Transverse colon (tissue), 4 donors: ENCODE measurements around the gene NHLRC4. TPM values are rescaled to one million over a fixed set of nuclear protein-coding genes. Genes with fewer than 3 reads are reported as not detected.

Source experiments
- DNase-seq: peaks from one replicate; pipeline ENCODE4 v3.0.0-alpha.2; 2019
- H3K27ac ChIP-seq, 4 donors: fragments of 200-600 bp; sonication (generic); 2 replicates each; pipeline ENCODE4 v1.5.1; 2016 to 2018; ENCODE audit warnings: inconsistent platforms in 4 of 4
- H3K27me3 ChIP-seq: fragments of 200-600 bp; sonication (generic); 2 replicates; pipeline ENCODE4 v1.5.1; 2017; ENCODE audit warnings: inconsistent platforms
- H3K36me3 ChIP-seq, 4 donors: fragments of 200-600 bp; sonication (generic); 2 replicates each; pipeline ENCODE4 v1.5.1; 2017 to 2019; ENCODE audit warnings: inconsistent platforms in 4 of 4
- H3K4me1 ChIP-seq, 4 donors: fragments of 200-600 bp; sonication (generic); 2 replicates each; pipeline ENCODE4 v1.5.1; 2017 to 2020; ENCODE audit warnings: inconsistent platforms in 4 of 4
- H3K4me3 ChIP-seq, 4 donors: fragments of 200-600 bp; sonication (generic); 1 replicate in 1 of 4; 2 replicates in 3 of 4; pipeline versions ENCODE4 v1.5.1 to v1.6.1; 2017 to 2019; ENCODE audit warnings: inconsistent platforms in 4 of 4
- H3K9me3 ChIP-seq, 2 donors: fragments of 200-600 bp; sonication (generic); 2 replicates each; pipeline ENCODE4 v1.5.1; 2017 to 2019; ENCODE audit warnings: inconsistent platforms in 2 of 2
- CTCF ChIP-seq, 5 experiments: fragments of 200-600 bp in 3 of 5; fragments of 450-650 bp in 2 of 5; sonication (generic) in 3 of 5; IDR thresholded peaks; 1 replicate in 2 of 5; 2 replicates in 3 of 5; pipeline ENCODE4 v1.5.1; 2016 to 2017; ENCODE audit warnings: antibody characterized with exemption in 5 of 5, inconsistent platforms in 3 of 5, mild to moderate bottlenecking in 2 of 5, moderate library complexity in 1 of 5
- EP300 ChIP-seq: sonication (generic); formaldehyde crosslinking; IDR thresholded peaks from one replicate; pipeline ENCODE4 v1.6.1; 2017; ENCODE audit warnings: antibody characterized with exemption, low read depth
- POLR2A ChIP-seq: fragments of 450-650 bp; IDR thresholded peaks from one replicate; pipeline ENCODE4 v1.6.1; 2016; ENCODE audit warnings: antibody characterized with exemption, mild to moderate bottlenecking, moderate library complexity
- POLR2AphosphoS5 ChIP-seq, 3 donors: sonication (generic); formaldehyde crosslinking; IDR thresholded peaks; one replicate each; pipeline ENCODE4 v1.6.1; 2016; ENCODE audit warnings: antibody characterized with exemption in 3 of 3
- WGBS, 2 donors: methylation state at CpG; one replicate each; pipeline ENCODE4 v1.1.5; 2018; ENCODE audit warnings: low coverage in 1 of 2; 5-methylcytosine and 5-hydroxymethylcytosine counted together
- in situ Hi-C, 4 donors: fragments of 200-750 bp; cut with MboI; loops; one replicate each; pipeline versions ENCODE4 v1.15.0 to v1.15.1; 2017; ENCODE audit warnings: low sequenced_read_pairs in 3 of 4, low pct_ligation_motif_present in 1 of 4, low pct_unique_long_range_greater_than_20kb in 1 of 4
- intact Hi-C: fragments of 100-400 bp; cut with DNase I; formaldehyde crosslinking; loops from one replicate; pipeline ENCODE4 v1.15.1; 2023; ENCODE audit warnings: low total_unique reads
- total RNA-seq, 4 donors: library from RNA; depleted of rRNA; stranded (reverse); fragments of >200 nt; gene quantifications; one replicate each; pipeline ENCODE4 v1.1.0, GENCODE V29; 2016

NHLRC4 gene
- total RNA-seq, 4 donors from 2014 or later: 0.55 to 0.75 (median 0.64) TPM; not detected in 1

- Histone ChIP-seq H3K36me3 (no peaks in the 10 kb centered on the region), H3K27ac (no peak overlapping the region), H3K4me1 (no peaks in the 10 kb centered on the region), H3K4me3 (no peak overlapping the region), H3K9me3 (no peaks in the 10 kb centered on the region), H3K27me3 (no peaks in the 10 kb centered on the region)
- intact Hi-C loops (no loop called here), in situ Hi-C loops (loop anchor here in 1 of 4 donors (25.0 kb wide), 1 partner anchor 88 kb away; no protein-coding TSS in a partner anchor)
- no peak for DNase-seq
- TF ChIP-seq CTCF (IDR thresholded peaks at IDR 0.05): no peak
- no peak for TF ChIP-seq POLR2AphosphoS5 (IDR thresholded peaks at IDR 0.05)
- no peak for TF ChIP-seq POLR2A
- no peak for TF ChIP-seq EP300
- WGBS, 2 donors: 64 to 100% methylated on average over 3 to 7 of the region's 7 CpGs
Observed at GRCh38 chr16:600781-601180, 34.0 kb downstream of the NHLRC4 start.

GRCh38 chr16:603933-604332 is 37.1 kb downstream of the NHLRC4 start:
- TF ChIP-seq POLR2AphosphoS5 (IDR thresholded peaks at IDR 0.05) (no peak), EP300 (no peak), CTCF (IDR thresholded peaks at IDR 0.05) (no peak), POLR2A (no peak)
- no peak for DNase-seq
- in situ Hi-C loops (loop anchor here in 1 of 4 donors (25.0 kb wide), 1 partner anchor 92 kb away; no protein-coding TSS in a partner anchor), intact Hi-C loops (no loop called here)
- Histone ChIP-seq H3K27me3 (no peaks in the 10 kb centered on the region), H3K9me3 (no peaks in the 10 kb centered on the region), H3K36me3 (no peaks in the 10 kb centered on the region), H3K4me1 (no peaks in the 10 kb centered on the region), H3K27ac (no peak overlapping the region), H3K4me3 (no peak overlapping the region)
- WGBS, 2 donors: 82 to 86% methylated on average over 2 to 5 of the region's 5 CpGs

- WGBS, 2 donors: 97 to 100% methylated on average over 1 to 20 of the region's 22 CpGs
- H3K4me1 ChIP-seq: peaks cover 0 to 17% (median 11%) of the 10 kb centered on the region in 4 donors
- no peak for DNase-seq
- H3K4me3 ChIP-seq: no peak overlapping the region
- no peak for TF ChIP-seq EP300
- no peak for TF ChIP-seq POLR2A
- TF ChIP-seq POLR2AphosphoS5 (IDR thresholded peaks at IDR 0.05): no peak
- TF ChIP-seq CTCF (IDR thresholded peaks at IDR 0.05): no peak
- no peaks in the 10 kb centered on the region for H3K36me3 ChIP-seq
- intact Hi-C loops: no loop called here
- H3K9me3 ChIP-seq: no peaks in the 10 kb centered on the region
- in situ Hi-C loops: loop anchor here in 1 of 4 donors (25.0 kb wide), 1 partner anchor 94 kb away; no protein-coding TSS in a partner anchor
- no peak overlapping the region for H3K27ac ChIP-seq
- H3K27me3 ChIP-seq: no peaks in the 10 kb centered on the region
Observed at GRCh38 chr16:606656-607307, 40.0 kb downstream of the NHLRC4 start.

- intact Hi-C loops (no loop called here), in situ Hi-C loops (loop anchor here in 1 of 4 donors (25.0 kb wide), 1 partner anchor 96 kb away; no protein-coding TSS in a partner anchor)
- no peaks in the 10 kb centered on the region for H3K36me3 ChIP-seq
- H3K27ac ChIP-seq: no peak overlapping the region
- H3K4me3 ChIP-seq: no peak overlapping the region
- no peak for DNase-seq
- TF ChIP-seq CTCF (IDR thresholded peaks at IDR 0.05): no peak
- no peak for TF ChIP-seq POLR2AphosphoS5 (IDR thresholded peaks at IDR 0.05)
- peaks cover 0 to 17% (median 11%) of the 10 kb centered on the region in 4 donors for H3K4me1 ChIP-seq
- 64% methylated on average over 10 of the region's 10 CpGs; no CpG with 5 or more reads in 1 of the 2 donors for WGBS, 2 donors
- H3K9me3 ChIP-seq: no peaks in the 10 kb centered on the region
- H3K27me3 ChIP-seq: no peaks in the 10 kb centered on the region
Observed at GRCh38 chr16:608019-608418, 41.2 kb downstream of the NHLRC4 start.
